WTC11 (cell line): ENCODE measurements around the gene ABCB1. TPM values are rescaled to one million over a fixed set of nuclear protein-coding genes. Genes with fewer than 3 reads are reported as not detected.
A peak's percentile ranks its signal among the peaks of the same experiment; 100 is the strongest.

Experiments used
- ATAC-seq: fragments of 200-7000 bp; cut with Tn5 transposase; 2 replicates; pipeline ENCODE4 v1.10.0; 2021; ENCODE audit warnings: mild to moderate bottlenecking, moderate library complexity
- CTCF ChIA-PET: fragments of 300-600 bp; sonication (Branson Sonifier 250); formaldehyde crosslinking; loops from one replicate; lab custom pipeline; 2021; ENCODE audit warnings: antibody characterized with exemption; lab: Charles Lee
- POLR2A ChIA-PET: fragments of 350-600 bp; sonication (Branson Sonifier 250); formaldehyde crosslinking; loops from one replicate; lab custom pipeline; 2021; ENCODE audit warnings: antibody characterized with exemption; lab: Charles Lee
- DNase-seq: peaks from one replicate; pipeline ENCODE4 v3.0.0; 2021; ENCODE audit warnings: low spot score
- H3K27ac Mint-ChIP-seq: 2 replicates; pipeline ENCODE4 v1.8.0; 2021; ENCODE audit warnings: mixed read lengths
- H3K27me3 Mint-ChIP-seq: 2 replicates; pipeline ENCODE4 v1.8.0; 2021; ENCODE audit warnings: low read depth, mild to moderate bottlenecking, moderate library complexity, mixed read lengths
- H3K36me3 Mint-ChIP-seq: 2 replicates; pipeline ENCODE4 v1.8.0; 2021; ENCODE audit warnings: mixed read lengths
- H3K4me1 Mint-ChIP-seq: 2 replicates; pipeline ENCODE4 v1.8.0; 2022; ENCODE audit warnings: mixed read lengths
- H3K4me3 Mint-ChIP-seq: 2 replicates; pipeline ENCODE4 v1.8.0; 2021; ENCODE audit warnings: mild to moderate bottlenecking, moderate library complexity, mixed read lengths
- H3K9me3 Mint-ChIP-seq: 2 replicates; pipeline ENCODE4 v1.8.0; 2021; ENCODE audit warnings: mixed read lengths
- ATF2 ChIP-seq: sonication (generic); formaldehyde crosslinking; IDR thresholded peaks from 2 replicates; pipeline ENCODE4 v1.8.1; 2022; ENCODE audit warnings: low read depth, missing genetic modification reagents, borderline replicate concordance
- ATF6 ChIP-seq: sonication (generic); formaldehyde crosslinking; IDR thresholded peaks from 2 replicates; pipeline ENCODE4 v1.8.1; 2023; ENCODE audit warnings: mild to moderate bottlenecking, missing genetic modification reagents
- CBFB ChIP-seq: sonication (generic); formaldehyde crosslinking; IDR thresholded peaks from 2 replicates; pipeline ENCODE4 v1.8.1; 2022; ENCODE audit warnings: mild to moderate bottlenecking, low read depth, missing genetic modification reagents
- CREB1 ChIP-seq: sonication (generic); formaldehyde crosslinking; IDR thresholded peaks from 2 replicates; pipeline ENCODE4 v1.8.0; 2023; ENCODE audit warnings: mild to moderate bottlenecking, missing genetic modification reagents
- CTCF ChIP-seq: fragments of 200-600 bp; IDR thresholded peaks from 2 replicates; pipeline ENCODE4 v1.8.0; 2022; ENCODE audit warnings: antibody characterized with exemption
- E2F5 ChIP-seq: sonication (generic); formaldehyde crosslinking; IDR thresholded peaks from 2 replicates; pipeline ENCODE4 v1.8.1; 2022; ENCODE audit warnings: mild to moderate bottlenecking, moderate library complexity, missing genetic modification reagents
- EMX1 ChIP-seq: fragments of 250-450 bp; sonication (Bioruptor Pico); IDR thresholded peaks from 2 replicates; pipeline ENCODE4 v1.8.0; 2021; ENCODE audit warnings: mild to moderate bottlenecking
- ESRRA ChIP-seq: sonication (generic); formaldehyde crosslinking; IDR thresholded peaks from 2 replicates; pipeline ENCODE4 v1.8.1; 2022; ENCODE audit warnings: mild to moderate bottlenecking, missing genetic modification reagents, borderline replicate concordance
- GABPB1 ChIP-seq: sonication (generic); formaldehyde crosslinking; IDR thresholded peaks from 2 replicates; pipeline ENCODE4 v1.8.1; 2023; ENCODE audit warnings: mild to moderate bottlenecking, missing genetic modification reagents
- GTF2I ChIP-seq: fragments of 250-450 bp; sonication (Bioruptor Pico); conservative IDR thresholded peaks from 2 replicates; pipeline ENCODE4 v1.4.0; 2021; ENCODE audit warnings: mild to moderate bottlenecking
- IRF2 ChIP-seq: sonication (generic); formaldehyde crosslinking; IDR thresholded peaks from 2 replicates; pipeline ENCODE4 v1.8.0; 2022; ENCODE audit warnings: low read depth, missing genetic modification reagents, borderline replicate concordance
- MXD4 ChIP-seq: fragments of 250-450 bp; sonication (Bioruptor Pico); IDR thresholded peaks from 2 replicates; pipeline ENCODE4 v1.8.0; 2021; ENCODE audit warnings: mild to moderate bottlenecking, moderate library complexity, borderline replicate concordance
- MYBL2 ChIP-seq: sonication (generic); formaldehyde crosslinking; IDR thresholded peaks from 2 replicates; pipeline ENCODE4 v1.8.1; 2023; ENCODE audit warnings: mild to moderate bottlenecking, moderate library complexity, missing genetic modification reagents
- NR1H2 ChIP-seq: sonication (generic); formaldehyde crosslinking; IDR thresholded peaks from 2 replicates; pipeline ENCODE4 v1.9.0; 2021; ENCODE audit warnings: mild to moderate bottlenecking, moderate library complexity, missing genetic modification reagents
- PRRX2 ChIP-seq: fragments of 250-450 bp; sonication (Bioruptor Pico); IDR thresholded peaks from 2 replicates; pipeline ENCODE4 v1.8.0; 2021; ENCODE audit warnings: mild to moderate bottlenecking
- RELA ChIP-seq: sonication (generic); formaldehyde crosslinking; IDR thresholded peaks from 2 replicates; pipeline ENCODE4 v1.8.1; 2022; ENCODE audit warnings: missing genetic modification reagents, mild to moderate bottlenecking, borderline replicate concordance
- SMAD3 ChIP-seq: sonication (generic); formaldehyde crosslinking; IDR thresholded peaks from 2 replicates; pipeline ENCODE4 v1.8.0; 2022; ENCODE audit warnings: missing genetic modification reagents, mild to moderate bottlenecking, borderline replicate concordance
- SOX15 ChIP-seq: fragments of 250-450 bp; sonication (Bioruptor Pico); IDR thresholded peaks from 2 replicates; pipeline ENCODE4 v1.9.0; 2021; ENCODE audit warnings: mild to moderate bottlenecking
- TEAD4 ChIP-seq: sonication (generic); formaldehyde crosslinking; IDR thresholded peaks from 2 replicates; pipeline ENCODE4 v1.8.0; 2022; ENCODE audit warnings: mild to moderate bottlenecking, missing genetic modification reagents
- ZBTB43 ChIP-seq: sonication (generic); formaldehyde crosslinking; IDR thresholded peaks from 2 replicates; pipeline ENCODE4 v1.8.1; 2023; ENCODE audit warnings: mild to moderate bottlenecking, missing genetic modification reagents
- ZNF671 ChIP-seq: fragments of 250-450 bp; sonication (Bioruptor Pico); IDR thresholded peaks from 2 replicates; pipeline ENCODE4 v1.8.0; 2021; ENCODE audit warnings: mild to moderate bottlenecking
- total RNA-seq: library from RNA; stranded (reverse); gene quantifications from 3 replicates; pipeline ENCODE4 v1.2.3, GENCODE V29; 2021
- TF ChIP-seq, protein P1 (sequence below): sonication (generic); formaldehyde crosslinking; IDR thresholded peaks from 2 replicates; pipeline ENCODE4 v1.8.0; 2022; ENCODE audit warnings: mild to moderate bottlenecking, missing genetic modification reagents
- TF ChIP-seq, protein P2 (sequence below): sonication (generic); formaldehyde crosslinking; conservative IDR thresholded peaks from 2 replicates; pipeline ENCODE4 v1.8.1; 2022; ENCODE audit warnings: mild to moderate bottlenecking, missing genetic modification reagents

ABCB1 gene
- total RNA-seq, 1 experiment from 2014 or later: 0.94 TPM

- TF ChIP-seq TEAD4 (CRISPR knock-in tag): no peak
- no peak for TF ChIP-seq ZBTB43 (CRISPR knock-in tag)
- TF ChIP-seq, protein P1, sequence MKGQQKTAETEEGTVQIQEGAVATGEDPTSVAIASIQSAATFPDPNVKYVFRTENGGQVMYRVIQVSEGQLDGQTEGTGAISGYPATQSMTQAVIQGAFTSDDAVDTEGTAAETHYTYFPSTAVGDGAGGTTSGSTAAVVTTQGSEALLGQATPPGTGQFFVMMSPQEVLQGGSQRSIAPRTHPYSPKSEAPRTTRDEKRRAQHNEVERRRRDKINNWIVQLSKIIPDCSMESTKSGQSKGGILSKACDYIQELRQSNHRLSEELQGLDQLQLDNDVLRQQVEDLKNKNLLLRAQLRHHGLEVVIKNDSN: no peak
- no peak for TF ChIP-seq NR1H2 (CRISPR knock-in tag)
- no peak for TF ChIP-seq MYBL2
- TF ChIP-seq CREB1 (CRISPR knock-in tag): no peak
- TF ChIP-seq ESRRA (CRISPR knock-in tag): no peak
- no peak for TF ChIP-seq SOX15 (CRISPR knock-in tag)
- no peak for TF ChIP-seq CBFB
- TF ChIP-seq ZNF671: no peak
- TF ChIP-seq, protein P2, sequence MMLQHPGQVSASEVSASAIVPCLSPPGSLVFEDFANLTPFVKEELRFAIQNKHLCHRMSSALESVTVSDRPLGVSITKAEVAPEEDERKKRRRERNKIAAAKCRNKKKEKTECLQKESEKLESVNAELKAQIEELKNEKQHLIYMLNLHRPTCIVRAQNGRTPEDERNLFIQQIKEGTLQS (CRISPR knock-in tag): no peak
- DNase-seq: no peak
- Mint-ChIP-seq H3K27me3 (no peaks in the 10 kb centered on the region; the same call in 1 of the 2 replicates), H3K27ac (no peak overlapping the region), H3K4me3 (no peak overlapping the region), H3K4me1 (peaks cover 10% of the 10 kb centered on the region), H3K9me3 (no peaks in the 10 kb centered on the region), H3K36me3 (no peaks in the 10 kb centered on the region)
- ATAC-seq: no peak
- ChIA-PET CTCF (interaction anchor here (0.6 to 2.4 kb wide), 7 partner anchors 42 to 420 kb away, joined by 3 to 10 read pairs (median 5); partner anchors contain the start of gene ABCB1), POLR2A (no interaction called here)
These were observed 94.2 kb downstream of the ABCB1 start for GRCh38 chr7:87506246-87507180.

- Mint-ChIP-seq H3K27me3 (no peaks in the 10 kb centered on the region; the same call in 1 of the 2 replicates), H3K4me3 (no peak overlapping the region), H3K4me1 (peaks cover 2% of the 10 kb centered on the region), H3K36me3 (no peaks in the 10 kb centered on the region)
- no peak for DNase-seq
- TF ChIP-seq ATF6 (CRISPR knock-in tag) (no peak), GABPB1 (CRISPR knock-in tag) (peak; percentile 67; the same call in 1 of the 2 replicates)
- TF ChIP-seq, all 79 proteins: peak for 1
- no peaks in the 10 kb centered on the region for H3K9me3 Mint-ChIP-seq
- ChIA-PET POLR2A (no interaction called here), CTCF (interaction anchor here (0.6 to 2.4 kb wide), 6 partner anchors 41 to 421 kb away, joined by 3 to 10 read pairs (median 5); partner anchors contain the start of gene ABCB1)
- H3K27ac Mint-ChIP-seq: no peak overlapping the region
- no peak for ATAC-seq
These were observed 95.0 kb downstream of the ABCB1 start for GRCh38 chr7:87505557-87506245.

- H3K4me3 Mint-ChIP-seq: no peak overlapping the region
- DNase-seq: no peak
- CTCF ChIA-PET: interaction anchor here (1.2 to 1.4 kb wide), 3 partner anchors 41 to 422 kb away, joined by 5 to 6 read pairs (median 5); no protein-coding TSS in a partner anchor
- H3K4me1 Mint-ChIP-seq: no peaks in the 10 kb centered on the region
- no peaks in the 10 kb centered on the region for H3K9me3 Mint-ChIP-seq
- no peaks in the 10 kb centered on the region for H3K36me3 Mint-ChIP-seq
- no peak for ATAC-seq
- POLR2A ChIA-PET: no interaction called here
- TF ChIP-seq GTF2I (CRISPR knock-in tag) (no peak), E2F5 (no peak), CTCF (no peak), ATF2 (CRISPR knock-in tag) (no peak), IRF2 (no peak), EMX1 (CRISPR knock-in tag) (no peak), SMAD3 (CRISPR knock-in tag) (no peak), RELA (CRISPR knock-in tag) (no peak), PRRX2 (CRISPR knock-in tag) (no peak), MXD4 (CRISPR knock-in tag) (no peak)
- H3K27ac Mint-ChIP-seq: no peak overlapping the region
- H3K27me3 Mint-ChIP-seq: no peaks in the 10 kb centered on the region; the same call in 1 of the 2 replicates
These were observed 95.6 kb downstream of the ABCB1 start for GRCh38 chr7:87505122-87505521.
